Hematopoietic multipotent progenitor cell treated with erythropoietin and hydrocortisone succinate and interleukin-3 and kit ligand, for 8 days (in vitro differentiated cells): Measurements from ENCODE around the gene CSAG1.
"Not testable (repeated sequence)": the region's sequence is repeated elsewhere in the genome, so short reads cannot be mapped to it uniquely, and the experiment has no call there.

Experiments used
- DNase-seq: peaks from one replicate; pipeline ENCODE4 v3.0.0-alpha.2; 2015

Gene CSAG1

DNA sequence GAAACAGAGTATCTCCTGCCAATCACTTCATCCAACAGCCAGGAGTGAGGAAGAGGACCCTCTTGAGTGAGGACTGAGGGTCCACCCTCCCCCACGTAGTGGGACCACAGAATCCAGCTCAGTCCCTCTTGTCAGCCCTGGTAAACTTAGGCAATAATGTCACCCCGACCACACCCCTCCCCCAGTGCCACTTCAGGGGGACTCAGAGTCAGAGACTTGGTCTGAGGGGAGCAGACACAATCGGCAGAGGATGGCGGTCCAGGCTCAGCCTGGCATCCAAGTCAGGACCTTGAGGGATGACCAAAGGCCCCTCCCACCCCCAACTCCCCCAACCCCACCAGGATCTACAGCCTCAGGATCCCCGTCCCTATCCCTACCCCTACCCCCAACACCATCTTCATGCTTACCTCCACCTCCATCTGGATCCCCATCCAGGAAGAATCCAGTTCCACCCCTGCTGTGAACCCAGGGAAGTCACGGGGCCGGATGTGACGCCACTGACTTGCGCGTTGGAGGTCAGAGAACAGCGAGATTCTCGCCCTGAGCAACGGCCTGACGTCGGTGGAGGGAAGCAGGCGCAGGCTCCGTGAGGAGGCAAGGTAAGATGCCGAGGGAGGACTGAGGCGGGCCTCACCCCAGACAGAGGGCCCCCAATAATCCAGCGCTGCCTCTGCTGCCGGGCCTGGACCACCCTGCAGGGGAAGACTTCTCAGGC lies at the start of gene CSAG1, which contains the start of gene MAGEA12:
Gene CSAG1 (minus strand): TSS at position 461 of the 715 bp plus-strand sequence. CDS start 1,261 bp downstream, outside the sequence.
Gene MAGEA12 (plus strand): TSS at position 497 of the 715 bp plus-strand sequence. CDS start 2,405 bp downstream, outside the sequence.
- no peak for DNase-seq

DNA sequence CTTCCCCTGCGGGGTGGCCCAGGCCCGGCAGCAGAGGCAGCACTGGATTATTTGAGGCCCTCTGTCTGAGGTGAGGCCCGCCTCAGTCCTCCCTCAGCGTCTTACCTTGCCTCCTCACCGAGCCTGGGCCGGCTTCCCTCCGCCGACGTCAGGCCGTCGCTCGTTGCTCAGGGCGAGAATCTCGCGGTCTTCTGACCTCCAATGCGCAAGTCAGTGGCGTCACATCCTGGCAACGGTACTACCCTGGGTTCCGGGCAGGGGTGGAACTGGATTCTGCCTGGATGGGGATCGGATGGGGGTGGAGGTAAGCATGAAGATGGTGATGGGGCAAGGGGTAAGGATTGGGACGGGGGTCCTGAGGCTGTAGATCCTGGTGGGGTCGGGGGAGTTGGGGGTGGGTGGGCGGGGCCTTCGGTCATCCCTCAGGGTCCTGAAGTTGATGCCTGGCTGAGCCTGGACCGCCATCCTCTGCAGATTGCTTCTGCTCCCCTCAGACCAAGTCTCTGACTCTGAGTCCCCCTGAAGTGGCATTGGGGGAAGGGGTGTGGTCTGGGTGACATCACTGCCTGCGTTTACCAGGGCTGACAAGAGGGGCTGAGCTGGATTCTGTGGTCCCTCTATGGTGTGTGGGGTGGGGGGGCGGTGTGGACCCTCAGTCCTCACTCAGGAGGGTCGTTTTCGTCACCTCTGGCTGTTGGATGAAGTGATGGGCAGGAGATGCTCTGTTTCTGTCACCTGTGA lies 36.2 kb upstream of the CSAG1 start, which contains the start of gene MAGEA6:
Gene MAGEA6 (minus strand): TSS at position 141 of the 741 bp plus-strand sequence. CDS start 2,039 bp downstream, outside the sequence.
- DNase-seq: not testable (repeated sequence)

DNA sequence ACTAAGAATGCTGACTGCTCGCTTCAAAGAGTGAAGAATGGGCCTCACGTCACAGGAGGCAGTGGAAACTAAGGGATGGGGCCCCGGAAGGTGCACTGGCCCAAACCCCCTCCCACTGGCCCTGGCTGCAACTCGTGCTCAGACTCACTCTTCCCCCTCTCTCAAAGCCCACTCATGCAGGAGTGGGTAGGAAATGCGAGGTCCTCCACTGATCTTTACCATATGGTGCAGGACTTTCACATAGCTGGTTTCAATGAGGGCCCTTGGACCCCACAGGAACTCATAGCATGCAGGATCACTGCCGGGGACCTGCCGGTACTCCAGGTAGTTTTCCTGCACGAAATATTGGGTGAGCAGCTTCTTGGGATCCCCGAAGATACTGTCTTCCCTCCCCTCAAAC lies 33.0 kb upstream of the CSAG1 start:
- DNase-seq: not testable (repeated sequence)

DNA sequence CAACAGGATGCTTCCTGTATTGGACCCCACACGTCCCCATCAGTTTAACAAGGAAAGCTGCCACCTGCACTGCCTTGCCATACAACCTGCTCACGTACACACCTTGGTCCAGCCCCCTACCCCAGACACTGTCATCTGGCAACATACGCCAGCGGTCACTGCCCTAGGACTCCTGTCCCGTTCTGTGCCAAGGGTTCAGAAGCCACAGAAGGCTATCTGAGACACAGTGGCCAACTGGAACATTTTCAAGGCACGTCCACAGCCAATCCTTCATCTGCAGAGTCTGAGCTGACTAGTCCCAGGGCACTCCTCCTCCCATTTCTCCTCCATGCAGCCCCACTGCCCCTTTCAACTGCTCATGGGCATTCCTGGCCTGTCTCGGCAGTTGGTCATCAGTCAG lies 28.1 kb upstream of the CSAG1 start:
- not testable (repeated sequence) for DNase-seq

DNA sequence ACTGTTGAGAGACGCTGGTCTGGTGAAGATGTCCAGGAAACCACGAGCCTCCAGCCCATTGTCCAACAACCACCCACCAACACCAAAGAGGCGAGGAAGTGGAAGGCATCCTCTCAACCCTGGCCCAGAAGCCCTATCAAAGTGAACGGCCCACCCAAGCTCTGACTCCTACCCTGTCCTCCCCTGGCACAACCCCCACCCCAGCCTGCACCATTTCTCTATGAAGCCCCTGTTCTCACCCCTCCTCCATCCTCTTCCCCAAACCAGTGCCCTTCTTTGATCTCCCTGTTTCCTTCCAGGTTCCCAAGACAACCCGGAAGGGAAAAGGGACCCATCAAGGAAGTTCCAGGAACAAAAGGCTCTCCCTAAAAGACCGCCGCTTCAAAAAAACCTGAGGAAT lies 26.0 kb upstream of the CSAG1 start:
- DNase-seq: not testable (repeated sequence)

DNA sequence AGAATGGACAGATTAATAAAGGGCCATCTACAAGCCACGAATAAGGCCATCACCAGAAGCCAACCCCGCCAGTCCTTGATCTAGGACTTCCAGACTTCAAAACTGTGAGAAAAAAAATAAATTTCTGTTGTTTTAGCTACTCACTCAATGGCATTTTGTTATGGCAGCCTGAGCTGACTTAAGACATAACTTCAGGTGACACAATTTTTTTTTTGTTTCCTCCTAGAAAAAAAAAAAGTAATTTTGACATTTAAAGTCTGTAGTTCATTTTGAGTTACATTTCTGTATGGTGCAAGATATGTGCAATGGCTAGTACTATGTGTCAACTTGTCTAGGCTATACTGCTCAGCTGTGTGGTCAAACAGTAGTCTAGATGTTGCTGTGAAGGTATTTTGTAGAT lies 25.4 kb upstream of the CSAG1 start, which contains the start of gene CSAG3:
Gene CSAG3 (plus strand): TSS at position 301 of the 400 bp plus-strand sequence.
- not testable (repeated sequence) for DNase-seq

DNA sequence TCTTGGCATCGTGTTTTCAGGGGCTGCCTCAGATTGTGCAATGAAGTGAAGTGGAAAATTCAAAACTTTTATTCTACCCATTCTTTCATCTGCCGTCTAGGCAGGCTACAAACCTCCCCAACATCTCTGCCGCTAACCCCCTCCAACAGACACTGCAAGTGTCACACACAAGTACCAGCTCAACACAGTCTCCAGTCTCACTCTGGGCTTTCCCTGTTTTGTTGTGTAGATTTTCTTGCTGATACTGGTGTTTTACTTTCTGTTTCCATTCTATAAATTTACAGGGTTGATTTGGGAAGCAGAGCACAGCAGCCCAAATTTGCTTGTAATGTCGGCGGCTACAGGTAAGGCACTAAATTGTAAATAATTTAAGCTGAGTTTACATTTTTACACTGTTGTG lies 21.4 kb upstream of the CSAG1 start:
- not testable (repeated sequence) for DNase-seq

DNA sequence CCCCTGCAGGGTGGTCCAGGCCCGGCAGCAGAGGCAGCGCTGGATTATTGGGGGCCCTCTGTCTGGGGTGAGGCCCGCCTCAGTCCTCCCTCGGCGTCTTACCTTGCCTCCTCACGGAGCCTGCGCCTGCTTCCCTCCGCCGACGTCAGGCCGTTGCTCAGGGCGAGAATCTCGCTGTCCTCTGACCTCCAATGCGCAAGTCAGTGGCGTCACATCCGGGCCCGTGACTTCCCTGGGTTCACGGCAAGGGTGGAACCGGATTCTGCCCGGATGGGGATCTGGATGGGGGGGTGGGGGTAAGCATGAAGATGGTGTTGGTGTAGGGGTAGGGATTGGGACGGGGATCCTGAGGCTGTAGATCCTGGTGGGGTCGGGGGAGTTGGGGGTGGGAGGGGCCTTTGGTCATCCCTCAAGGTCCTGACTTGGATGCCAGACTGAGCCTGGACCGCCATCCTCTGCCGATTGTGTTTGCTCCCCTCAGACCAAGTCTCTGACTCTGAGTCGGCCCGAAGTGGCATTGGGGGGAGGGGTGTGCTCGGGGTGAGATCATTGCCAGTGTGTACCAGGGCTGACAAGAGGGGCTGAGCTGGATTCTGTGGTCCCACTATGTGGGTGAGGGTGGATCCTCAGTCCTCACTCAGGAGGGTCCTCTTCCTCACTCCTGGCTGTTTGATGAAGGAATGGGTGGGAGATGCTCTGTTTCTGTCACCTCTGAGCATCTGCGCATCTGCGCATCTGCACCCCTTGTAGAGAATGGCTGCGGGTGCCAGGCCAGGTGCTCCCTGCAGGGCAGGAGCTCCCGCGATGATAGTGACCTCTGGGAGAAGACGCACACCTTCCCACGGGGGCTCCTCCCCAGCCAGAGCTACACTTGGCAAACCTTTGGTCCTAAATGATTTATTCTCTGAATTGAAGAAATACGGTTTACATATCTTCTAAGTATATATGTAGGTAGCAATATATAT lies 20.4 kb upstream of the CSAG1 start, which contains the start of gene MAGEA2:
Gene MAGEA2 (minus strand): TSS at position 157 of the 965 bp plus-strand sequence. CDS start 2,479 bp downstream, outside the sequence.
- DNase-seq: not testable (repeated sequence)

DNA sequence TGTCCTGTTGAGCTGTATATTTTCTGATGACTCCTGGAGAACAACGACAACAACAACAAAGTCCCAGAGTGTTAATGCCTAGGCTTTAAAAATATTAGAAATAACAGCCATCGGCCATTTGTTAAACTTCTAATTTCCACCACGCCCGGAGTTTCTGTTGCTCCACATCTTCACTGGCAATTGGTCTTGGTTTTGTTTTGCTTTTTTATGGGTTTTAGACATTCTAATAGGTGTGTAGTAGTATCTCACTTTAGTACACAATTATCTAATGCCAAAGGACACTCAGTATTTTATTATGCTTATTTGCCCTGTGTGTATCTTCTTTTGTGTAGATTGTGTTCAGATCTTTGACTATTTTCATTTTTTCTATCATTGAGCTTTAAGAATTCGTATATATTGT lies 5.0 kb upstream of the CSAG1 start:
- no peak for DNase-seq

- DNase-seq: not testable (repeated sequence)
Measured at GRCh38 chrX:152736528-152736927, 3.0 kb upstream of the CSAG1 start.

DNA sequence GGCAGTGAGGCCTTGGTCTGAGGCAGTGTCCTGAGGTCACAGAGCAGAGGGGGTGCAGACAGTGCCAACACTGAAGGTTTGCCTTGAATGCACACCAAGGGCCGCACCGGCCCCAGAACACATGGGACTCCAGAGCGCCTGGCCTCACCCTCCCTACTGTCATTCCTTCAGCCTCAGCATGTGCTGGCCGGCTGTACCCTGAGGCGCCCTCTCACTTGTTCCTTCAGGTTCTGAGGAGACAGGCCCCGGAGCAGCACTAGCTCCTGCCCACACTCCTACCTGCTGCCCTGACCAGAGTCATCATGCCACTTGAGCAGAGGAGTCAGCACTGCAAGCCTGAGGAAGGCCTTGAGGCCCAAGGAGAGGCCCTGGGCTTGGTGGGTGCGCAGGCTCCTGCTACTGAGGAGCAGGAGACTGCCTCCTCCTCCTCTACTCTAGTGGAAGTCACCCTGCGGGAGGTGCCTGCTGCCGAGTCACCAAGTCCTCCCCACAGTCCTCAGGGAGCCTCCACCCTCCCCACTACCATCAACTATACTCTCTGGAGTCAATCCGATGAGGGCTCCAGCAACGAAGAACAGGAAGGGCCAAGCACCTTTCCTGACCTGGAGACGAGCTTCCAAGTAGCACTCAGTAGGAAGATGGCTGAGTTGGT lies 2.5 kb upstream of the CSAG1 start:
- DNase-seq: no peak

- no peak for DNase-seq
Measured at GRCh38 chrX:152735101-152735500, 1.6 kb upstream of the CSAG1 start.

DNA sequence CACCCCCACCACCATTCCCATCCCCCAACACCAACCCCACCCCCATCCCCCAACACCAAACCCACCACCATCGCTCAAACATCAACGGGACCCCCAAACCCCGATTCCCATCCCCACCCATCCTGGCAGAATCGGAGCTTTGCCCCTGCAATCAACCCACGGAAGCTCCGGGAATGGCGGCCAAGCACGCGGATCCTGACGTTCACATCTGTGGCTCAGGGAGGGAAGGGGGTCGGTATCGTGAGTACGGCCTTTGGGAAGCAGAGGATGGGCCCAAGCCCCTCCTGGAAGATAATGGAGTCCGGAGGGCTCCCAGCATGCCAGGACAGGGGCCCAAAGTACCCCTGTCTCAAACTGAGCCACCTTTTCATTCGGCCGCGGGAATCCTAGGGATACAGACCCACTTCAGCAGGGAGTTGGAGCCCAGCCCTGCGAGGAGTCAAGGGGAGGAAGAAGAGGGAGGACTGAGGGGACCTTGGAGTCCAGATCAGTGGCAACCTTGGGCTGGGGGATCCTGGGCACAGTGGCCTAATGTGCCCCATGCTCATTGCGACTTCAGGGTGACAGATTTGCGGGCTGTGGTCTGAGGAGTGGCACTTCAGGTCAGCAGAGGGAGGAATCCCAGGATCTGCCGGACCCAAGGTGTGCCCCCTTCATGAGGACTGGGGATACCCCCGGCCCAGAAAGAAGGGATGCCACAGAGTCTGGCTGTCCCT lies 780 bp upstream of the CSAG1 start:
- DNase-seq: not testable (repeated sequence)

DNA sequence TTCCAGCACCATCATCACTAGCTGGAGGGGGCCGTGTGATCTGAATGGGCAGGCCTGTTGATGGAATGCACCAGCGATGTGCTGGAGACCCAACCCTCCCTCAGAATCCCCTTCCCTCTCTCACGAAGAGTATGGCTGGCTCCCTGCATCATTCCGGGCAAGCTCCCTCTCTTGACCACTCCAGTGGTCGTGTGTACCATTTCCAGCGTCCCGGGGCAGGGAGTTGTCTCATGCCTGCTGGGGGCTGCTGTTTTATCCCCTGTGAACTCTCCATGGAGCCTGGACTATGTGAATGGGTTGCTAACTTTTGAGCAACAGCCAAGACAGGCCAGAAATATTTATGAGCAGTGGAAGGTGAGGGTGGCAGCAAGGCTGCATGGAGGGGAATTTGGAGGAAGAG lies 8.1 kb downstream of the CSAG1 start:
- DNase-seq: no peak

- DNase-seq: not testable (repeated sequence)
Measured at GRCh38 chrX:152713815-152714787, 19.4 kb downstream of the CSAG1 start, which contains the start of gene MAGEA2B. TSS of gene MAGEA2B (plus strand) at chrX:152714628. CDS start at chrX:152717107, 2,479 bp downstream.

DNA sequence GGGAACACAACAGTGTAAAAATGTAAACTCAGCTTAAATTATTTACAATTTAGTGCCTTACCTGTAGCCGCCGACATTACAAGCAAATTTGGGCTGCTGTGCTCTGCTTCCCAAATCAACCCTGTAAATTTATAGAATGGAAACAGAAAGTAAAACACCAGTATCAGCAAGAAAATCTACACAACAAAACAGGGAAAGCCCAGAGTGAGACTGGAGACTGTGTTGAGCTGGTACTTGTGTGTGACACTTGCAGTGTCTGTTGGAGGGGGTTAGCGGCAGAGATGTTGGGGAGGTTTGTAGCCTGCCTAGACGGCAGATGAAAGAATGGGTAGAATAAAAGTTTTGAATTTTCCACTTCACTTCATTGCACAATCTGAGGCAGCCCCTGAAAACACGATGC lies 20.3 kb downstream of the CSAG1 start:
- not testable (repeated sequence) for DNase-seq

- DNase-seq: not testable (repeated sequence)
Measured at GRCh38 chrX:152709173-152709572, 24.3 kb downstream of the CSAG1 start, which contains the start of gene CSAG2. TSS of gene CSAG2 (minus strand) at chrX:152709273. CDS start at chrX:152709112, 161 bp downstream.

GRCh38 chrX:152706500-152706899 lies 27.0 kb downstream of the CSAG1 start:
- not testable (repeated sequence) for DNase-seq

- not testable (repeated sequence) for DNase-seq
Measured at GRCh38 chrX:152700390-152700789, 33.1 kb downstream of the CSAG1 start.
